ENCODE data around the gene FNDC11. TPM values are rescaled to one million over a fixed set of nuclear protein-coding genes. Genes with fewer than 3 reads are reported as not detected.
"Not testable (repeated sequence)": the region's sequence is repeated elsewhere in the genome, so short reads cannot be mapped to it uniquely, and the experiment has no call there.

Gene FNDC11
- total RNA-seq, 2 donors from 2014 or later: 1.8 to 12.1 TPM

- WGBS: 89% methylated on average over 33 of the region's 33 CpGs
- Histone ChIP-seq H3K27me3 (replicated peaks; ENCODE audit: insufficient read depth) (no peaks in the 10 kb centered on the region), H3K27ac (no peak overlapping the region), H3K36me3 (peaks cover 0 to 8% of the 10 kb centered on the region in 2 donors), H3K4me1 (replicated peaks) (no peaks in the 10 kb centered on the region), H3K4me3 (no peak overlapping the region), H3K9me3 (no peaks in the 10 kb centered on the region)
- DNase-seq (ENCODE audit: low spot score): no peak
- TF ChIP-seq CTCF (IDR thresholded peaks at IDR 0.05) (no peak), POLR2A (IDR thresholded peaks at IDR 0.05) (no peak), POLR2AphosphoS5 (IDR thresholded peaks at IDR 0.05) (no peak)
- intact Hi-C loops (cut with DNase I): no loop called here
These were observed 44.8 kb downstream of the FNDC11 start for GRCh38 chr20:63598479-63599395.

GRCh38 chr20:63599396-63600050 lies 45.6 kb downstream of the FNDC11 start:
- Histone ChIP-seq H3K4me1 (replicated peaks) (no peaks in the 10 kb centered on the region), H3K9me3 (no peaks in the 10 kb centered on the region), H3K4me3 (no peak overlapping the region), H3K36me3 (peaks cover 0 to 8% of the 10 kb centered on the region in 2 donors), H3K27ac (no peak overlapping the region), H3K27me3 (replicated peaks; ENCODE audit: insufficient read depth) (no peaks in the 10 kb centered on the region)
- no peak for TF ChIP-seq POLR2A (IDR thresholded peaks at IDR 0.05)
- TF ChIP-seq CTCF (IDR thresholded peaks at IDR 0.05): no peak
- no peak for TF ChIP-seq POLR2AphosphoS5 (IDR thresholded peaks at IDR 0.05)
- 94% methylated on average over 27 of the region's 27 CpGs for WGBS
- intact Hi-C loops (cut with DNase I): no loop called here
- DNase-seq (ENCODE audit: low spot score): no peak

GRCh38 chr20:63601679-63602078 lies 47.7 kb downstream of the FNDC11 start:
- H3K27ac ChIP-seq; H3K36me3 ChIP-seq; intact Hi-C loops (cut with DNase I); DNase-seq (ENCODE audit: low spot score); H3K27me3 ChIP-seq (replicated peaks; ENCODE audit: insufficient read depth); H3K4me3 ChIP-seq; H3K9me3 ChIP-seq; H3K4me1 ChIP-seq (replicated peaks): not testable (repeated sequence)
- 84% methylated on average over 8 of the region's 8 CpGs for WGBS

- Histone ChIP-seq H3K4me1 (replicated peaks) (no peaks in the 10 kb centered on the region), H3K36me3 (peaks cover 0 to 8% of the 10 kb centered on the region in 2 donors), H3K27ac (no peak overlapping the region), H3K27me3 (replicated peaks; ENCODE audit: insufficient read depth) (no peaks in the 10 kb centered on the region), H3K4me3 (no peak overlapping the region), H3K9me3 (no peaks in the 10 kb centered on the region)
- intact Hi-C loops (cut with DNase I): no loop called here
- DNase-seq (ENCODE audit: low spot score): no peak
- TF ChIP-seq POLR2A (IDR thresholded peaks at IDR 0.05) (no peak), CTCF (IDR thresholded peaks at IDR 0.05) (no peak), POLR2AphosphoS5 (IDR thresholded peaks at IDR 0.05) (no peak)
- 90% methylated on average over 3 of the region's 3 CpGs for WGBS
These were observed 48.4 kb downstream of the FNDC11 start for GRCh38 chr20:63602321-63602720.

Other genes with a start within 250 kb of the FNDC11 start
- 1 to 10 TPM in 1 of 2 donors, not detected in 1; 7.2 TPM for gene CHRNA4, start 192.8 kb upstream of the FNDC11 start, total RNA-seq
- 10 to 100 TPM in 1 of 2 donors, under 1 TPM in 1; 0.46 to 35.6 TPM for gene KCNQ2, start 81.5 kb upstream of the FNDC11 start, total RNA-seq
- 10 to 100 TPM; 13.4 to 20.9 TPM for gene EEF1A2, start 55.1 kb upstream of the FNDC11 start, total RNA-seq
- 100 to 1,000 TPM; 602 to 609 TPM for gene PPDPF, start 33.4 kb upstream of the FNDC11 start, total RNA-seq
- gene PTK6, start 16.8 kb upstream of the FNDC11 start, total RNA-seq: 1 to 10 TPM in 1 of 2 donors, under 1 TPM in 1; 0.77 to 1.1 TPM
- 1 to 10 TPM in 1 of 2 donors, under 1 TPM in 1; 0.34 to 1.6 TPM for gene SRMS, start 6.4 kb upstream of the FNDC11 start, total RNA-seq
- 10 to 100 TPM; 37.1 to 46.1 TPM for gene HELZ2, start 20.1 kb downstream of the FNDC11 start, total RNA-seq
- gene GMEB2, start 72.9 kb downstream of the FNDC11 start, total RNA-seq: 10 to 100 TPM; 18.4 to 27.9 TPM
- gene STMN3, start 99.3 kb downstream of the FNDC11 start, total RNA-seq: 10 to 100 TPM; 21.2 to 24.5 TPM
- gene RTEL1, start 104.2 kb downstream of the FNDC11 start, total RNA-seq: 10 to 100 TPM; 21.8 to 42.6 TPM
- gene TNFRSF6B, start 142.5 kb downstream of the FNDC11 start, total RNA-seq: 10 to 100 TPM in 1 of 2 donors, 1 to 10 TPM in 1; 6.7 to 12.2 TPM
- gene ARFRP1, start 153.8 kb downstream of the FNDC11 start, total RNA-seq: 10 to 100 TPM; 36.8 to 50.8 TPM
- 10 to 100 TPM; 29.3 to 55.5 TPM for gene ZGPAT, start 153.9 kb downstream of the FNDC11 start, total RNA-seq
- 10 to 100 TPM; 35.0 to 44.4 TPM for gene LIME1, start 182.5 kb downstream of the FNDC11 start, total RNA-seq
- gene SLC2A4RG, start 185.6 kb downstream of the FNDC11 start, total RNA-seq: 100 to 1,000 TPM; 140 to 155 TPM

Data from prostate gland (tissue), 2 donors.